HepG2 (cell line): Measurements from ENCODE around the gene IRF2. TPM values are rescaled to one million over a fixed set of nuclear protein-coding genes. Genes with fewer than 3 reads are reported as not detected.
A peak's percentile ranks its signal among the peaks of the same experiment; 100 is the strongest.

Source experiments
- DNMT3B ChIP-seq: conservative IDR thresholded peaks from 2 replicates; pipeline ENCODE4 v1.6.1; 2016; ENCODE audit warnings: missing biosample characterization, control low read depth
- EEA1 ChIP-seq: sonication (generic); formaldehyde crosslinking; IDR thresholded peaks from 2 replicates; pipeline ENCODE4 v1.5.1; 2020; ENCODE audit warnings: mild to moderate bottlenecking, missing genetic modification reagents, borderline replicate concordance
- GTF2F1 ChIP-seq: fragments of 150-350 bp; IDR thresholded peaks from 2 replicates; pipeline ENCODE4 v1.6.1; 2014; ENCODE audit warnings: low read length
- HNRNPH1 ChIP-seq: fragments of 200-400 bp; formaldehyde crosslinking; optimal IDR thresholded peaks from 2 replicates; pipeline ENCODE3; 2017; ENCODE audit warnings: mild to moderate bottlenecking, low read depth, low read length
- KDM2A ChIP-seq: sonication (generic); formaldehyde crosslinking; IDR thresholded peaks from 2 replicates; pipeline ENCODE4 v1.4.0; 2020; ENCODE audit warnings: low read depth, missing genetic modification reagents, borderline replicate concordance
- REPIN1 ChIP-seq: sonication (generic); formaldehyde crosslinking; IDR thresholded peaks from 2 replicates; pipeline ENCODE4 v1.8.0; 2022; ENCODE audit warnings: missing genetic modification reagents, low read depth, mild to moderate bottlenecking, borderline replicate concordance
- SATB2 ChIP-seq: sonication (generic); formaldehyde crosslinking; IDR thresholded peaks from 2 replicates; pipeline ENCODE4 v1.5.0; 2020; ENCODE audit warnings: missing genetic modification reagents
- SKI ChIP-seq: fragments of 450-650 bp; IDR thresholded peaks from one replicate; pipeline ENCODE4 v1.6.1; 2018; ENCODE audit warnings: mild to moderate bottlenecking; ENCODE audit not compliant: partially characterized antibody
- SMARCE1 ChIP-seq: fragments of 450-650 bp; IDR thresholded peaks from 2 replicates; pipeline ENCODE4 v1.6.1; 2017; ENCODE audit warnings: borderline replicate concordance
- TCF12 ChIP-seq, 2 experiments: fragments of 450-650 bp in 1 of 2; sonication (generic) in 1 of 2; formaldehyde crosslinking in 1 of 2; IDR thresholded peaks; 2 replicates each; pipeline versions ENCODE4 v1.6.1 to v1.8.0; 2017 to 2022; ENCODE audit warnings: antibody characterized with exemption in 1 of 2, mild to moderate bottlenecking in 1 of 2, missing genetic modification reagents in 1 of 2, moderate library complexity in 1 of 2
- ZEB1 ChIP-seq: IDR thresholded peaks from 2 replicates; pipeline ENCODE4 v1.6.1; 2012; ENCODE audit warnings: mild to moderate bottlenecking, low read depth, inconsistent platforms; ENCODE audit not compliant: insufficient replicate concordance
- ZFP1 ChIP-seq: IDR thresholded peaks from 2 replicates; pipeline ENCODE4 v1.6.1; 2016
- ZFP37 ChIP-seq: sonication (generic); formaldehyde crosslinking; IDR thresholded peaks from 2 replicates; pipeline ENCODE4 v1.4.0; 2020; ENCODE audit warnings: missing genetic modification reagents, borderline replicate concordance
- ZKSCAN8 ChIP-seq: IDR thresholded peaks from 2 replicates; pipeline ENCODE4 v1.6.1; 2016; ENCODE audit warnings: borderline replicate concordance, missing genetic modification reagents, missing compliant biosample characterization
- ZMYM3 ChIP-seq: sonication (generic); formaldehyde crosslinking; IDR thresholded peaks from 2 replicates; pipeline ENCODE4 v1.5.1; 2020; ENCODE audit warnings: mild to moderate bottlenecking, missing genetic modification reagents
- ZNF605 ChIP-seq: sonication (generic); formaldehyde crosslinking; IDR thresholded peaks from 2 replicates; pipeline ENCODE4 v1.8.0; 2022; ENCODE audit warnings: mild to moderate bottlenecking, missing genetic modification reagents
- ZNF713 ChIP-seq: sonication (generic); formaldehyde crosslinking; IDR thresholded peaks from 2 replicates; pipeline ENCODE4 v1.4.0; 2020; ENCODE audit warnings: mild to moderate bottlenecking, missing genetic modification reagents
- polyA plus RNA-seq, 8 experiments: library from polyadenylated mRNA; depleted of rRNA in 3 of 8; stranded (reverse) in 7 of 8; unstranded in 1 of 8; fragments of >200 nt; fragmentation: Illumina TruSeq in 4 of 8; extraction: Trizol in 4 of 8; gene quantifications; 2 replicates each; pipeline versions ENCODE4 v1.2.1 to v1.2.3, GENCODE V29; 2011 to 2016; ENCODE audit warnings: low read depth in 4 of 8, missing spikeins in 1 of 8, mixed read lengths in 1 of 8; ENCODE audit not compliant: insufficient read depth in 1 of 8
- total RNA-seq, 5 experiments: library from RNA; depleted of rRNA; stranded (reverse); fragments of >200 nt; fragmentation: Illumina TruSeq; extraction: Trizol; gene quantifications; 2 replicates each; pipeline ENCODE4 v1.2.3, GENCODE V29; 2016; ENCODE audit warnings: low read depth in 1 of 5
- TF ChIP-seq, protein P1 (sequence below): sonication (generic); IDR thresholded peaks from 2 replicates; pipeline ENCODE4 v1.6.1; 2016; ENCODE audit warnings: low read depth, borderline replicate concordance
- TF ChIP-seq, protein P2 (sequence below): sonication (generic); formaldehyde crosslinking; IDR thresholded peaks from 2 replicates; pipeline ENCODE4 v1.4.0; 2020; ENCODE audit warnings: mild to moderate bottlenecking, low read depth, missing genetic modification reagents
- TF ChIP-seq, protein P3 (sequence below): sonication (generic); formaldehyde crosslinking; IDR thresholded peaks from 2 replicates; pipeline ENCODE4 v1.5.0; 2020; ENCODE audit warnings: missing genetic modification reagents
- TF ChIP-seq, protein P4 (sequence below): sonication (generic); formaldehyde crosslinking; IDR thresholded peaks from 2 replicates; pipeline ENCODE4 v1.5.0; 2020; ENCODE audit warnings: missing genetic modification reagents
- TF ChIP-seq, protein P5 (sequence below): sonication (generic); formaldehyde crosslinking; IDR thresholded peaks from 2 replicates; pipeline ENCODE4 v1.4.0; 2020; ENCODE audit warnings: mild to moderate bottlenecking, missing genetic modification reagents
- TF ChIP-seq, protein P6 (sequence below), 2 experiments: fragments of 450-650 bp in 1 of 2; sonication (generic) in 1 of 2; formaldehyde crosslinking; IDR thresholded peaks; 2 replicates each; pipeline versions ENCODE4 v1.5.0 to v1.8.0; 2020 to 2022; ENCODE audit warnings: mild to moderate bottlenecking in 1 of 2, missing genetic modification reagents in 1 of 2
- TF ChIP-seq, protein P7 (sequence below): sonication (generic); formaldehyde crosslinking; IDR thresholded peaks from 2 replicates; pipeline ENCODE4 v1.4.0; 2020; ENCODE audit warnings: mild to moderate bottlenecking, missing genetic modification reagents

IRF2 gene
- total and polyA plus RNA-seq, 2 of the 13 experiments (the other 11 are each of a cell fraction or from before 2014, with no cell fraction given), result 15.5 to 28.8 TPM

DNA sequence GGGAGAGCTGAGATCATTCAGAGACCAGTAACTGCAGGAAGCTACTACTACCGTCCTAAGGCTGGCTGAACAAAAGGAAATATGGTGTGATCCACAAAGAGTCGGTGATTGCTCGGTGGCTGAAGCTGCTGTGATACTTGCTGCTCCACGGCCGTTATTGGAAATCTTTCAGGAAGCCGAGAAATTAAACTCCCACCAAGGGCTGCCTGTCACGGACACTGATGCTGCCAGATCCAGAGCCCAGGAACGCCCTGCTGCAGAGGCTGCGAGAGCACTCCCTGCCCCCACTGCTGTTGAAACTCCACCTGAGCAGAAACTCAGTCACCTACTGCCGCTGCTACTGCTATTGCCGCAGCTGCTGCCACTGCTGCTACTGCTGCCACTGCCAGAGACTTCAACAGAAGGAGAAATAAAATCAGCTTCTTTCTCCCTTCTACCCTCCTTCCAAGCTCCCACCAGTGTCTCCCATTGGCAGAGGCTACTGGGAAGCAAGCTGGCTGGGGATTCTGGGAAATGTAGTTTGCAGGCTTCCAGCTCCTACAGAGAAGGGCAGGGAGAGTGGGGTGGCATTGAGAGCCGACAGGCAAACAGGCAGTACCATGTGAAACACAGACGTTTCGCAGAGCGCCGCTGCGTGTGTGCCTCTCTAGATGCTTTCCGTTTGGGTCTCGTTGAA is 130.7 kb downstream of the IRF2 start (continued):
- TF ChIP-seq, protein P1, sequence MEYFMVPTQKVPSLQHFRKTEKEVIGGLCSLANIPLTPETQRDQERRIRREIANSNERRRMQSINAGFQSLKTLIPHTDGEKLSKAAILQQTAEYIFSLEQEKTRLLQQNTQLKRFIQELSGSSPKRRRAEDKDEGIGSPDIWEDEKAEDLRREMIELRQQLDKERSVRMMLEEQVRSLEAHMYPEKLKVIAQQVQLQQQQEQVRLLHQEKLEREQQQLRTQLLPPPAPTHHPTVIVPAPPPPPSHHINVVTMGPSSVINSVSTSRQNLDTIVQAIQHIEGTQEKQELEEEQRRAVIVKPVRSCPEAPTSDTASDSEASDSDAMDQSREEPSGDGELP, result peak; percentile 27; the same call in 1 of the 2 replicates
- no peak for TF ChIP-seq ZNF713 (CRISPR knock-in tag)
- TF ChIP-seq DNMT3B, result no peak
- TF ChIP-seq SMARCE1, result no peak
- no peak for TF ChIP-seq ZKSCAN8 (CRISPR knock-in tag)
- no peak for TF ChIP-seq SATB2
- no peak for TF ChIP-seq EEA1 (CRISPR knock-in tag)
- TF ChIP-seq ZFP1 (CRISPR knock-in tag), result no peak
- TF ChIP-seq, protein P2, sequence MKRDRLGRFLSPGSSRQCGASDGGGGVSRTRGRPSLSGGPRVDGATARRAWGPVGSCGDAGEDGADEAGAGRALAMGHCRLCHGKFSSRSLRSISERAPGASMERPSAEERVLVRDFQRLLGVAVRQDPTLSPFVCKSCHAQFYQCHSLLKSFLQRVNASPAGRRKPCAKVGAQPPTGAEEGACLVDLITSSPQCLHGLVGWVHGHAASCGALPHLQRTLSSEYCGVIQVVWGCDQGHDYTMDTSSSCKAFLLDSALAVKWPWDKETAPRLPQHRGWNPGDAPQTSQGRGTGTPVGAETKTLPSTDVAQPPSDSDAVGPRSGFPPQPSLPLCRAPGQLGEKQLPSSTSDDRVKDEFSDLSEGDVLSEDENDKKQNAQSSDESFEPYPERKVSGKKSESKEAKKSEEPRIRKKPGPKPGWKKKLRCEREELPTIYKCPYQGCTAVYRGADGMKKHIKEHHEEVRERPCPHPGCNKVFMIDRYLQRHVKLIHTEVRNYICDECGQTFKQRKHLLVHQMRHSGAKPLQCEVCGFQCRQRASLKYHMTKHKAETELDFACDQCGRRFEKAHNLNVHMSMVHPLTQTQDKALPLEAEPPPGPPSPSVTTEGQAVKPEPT (CRISPR knock-in tag), result no peak
- no peak for TF ChIP-seq SKI
- TF ChIP-seq ZNF605 (CRISPR knock-in tag), result peak; percentile 38; the same call in 1 of the 2 replicates
- TF ChIP-seq, protein P3, sequence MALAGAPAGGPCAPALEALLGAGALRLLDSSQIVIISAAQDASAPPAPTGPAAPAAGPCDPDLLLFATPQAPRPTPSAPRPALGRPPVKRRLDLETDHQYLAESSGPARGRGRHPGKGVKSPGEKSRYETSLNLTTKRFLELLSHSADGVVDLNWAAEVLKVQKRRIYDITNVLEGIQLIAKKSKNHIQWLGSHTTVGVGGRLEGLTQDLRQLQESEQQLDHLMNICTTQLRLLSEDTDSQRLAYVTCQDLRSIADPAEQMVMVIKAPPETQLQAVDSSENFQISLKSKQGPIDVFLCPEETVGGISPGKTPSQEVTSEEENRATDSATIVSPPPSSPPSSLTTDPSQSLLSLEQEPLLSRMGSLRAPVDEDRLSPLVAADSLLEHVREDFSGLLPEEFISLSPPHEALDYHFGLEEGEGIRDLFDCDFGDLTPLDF, result no peak
- no peak for TF ChIP-seq ZFP37 (CRISPR knock-in tag)
- TF ChIP-seq, protein P4, sequence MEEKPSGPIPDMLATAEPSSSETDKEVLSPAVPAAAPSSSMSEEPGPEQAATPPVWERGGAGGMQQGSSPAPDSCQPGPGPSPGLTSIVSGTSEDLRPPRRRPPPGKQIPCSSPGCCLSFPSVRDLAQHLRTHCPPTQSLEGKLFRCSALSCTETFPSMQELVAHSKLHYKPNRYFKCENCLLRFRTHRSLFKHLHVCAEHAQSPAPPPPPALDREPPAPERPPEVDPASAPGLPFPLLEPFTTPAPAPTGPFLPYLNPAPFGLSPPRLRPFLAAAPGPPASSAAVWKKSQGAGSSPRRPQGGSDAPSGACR, result no peak
- no peak for TF ChIP-seq KDM2A (CRISPR knock-in tag)
- TF ChIP-seq ZEB1, result no peak
- TF ChIP-seq, protein P5, sequence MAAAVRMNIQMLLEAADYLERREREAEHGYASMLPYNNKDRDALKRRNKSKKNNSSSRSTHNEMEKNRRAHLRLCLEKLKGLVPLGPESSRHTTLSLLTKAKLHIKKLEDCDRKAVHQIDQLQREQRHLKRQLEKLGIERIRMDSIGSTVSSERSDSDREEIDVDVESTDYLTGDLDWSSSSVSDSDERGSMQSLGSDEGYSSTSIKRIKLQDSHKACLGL (CRISPR knock-in tag), result no peak
- TF ChIP-seq, protein P6, sequence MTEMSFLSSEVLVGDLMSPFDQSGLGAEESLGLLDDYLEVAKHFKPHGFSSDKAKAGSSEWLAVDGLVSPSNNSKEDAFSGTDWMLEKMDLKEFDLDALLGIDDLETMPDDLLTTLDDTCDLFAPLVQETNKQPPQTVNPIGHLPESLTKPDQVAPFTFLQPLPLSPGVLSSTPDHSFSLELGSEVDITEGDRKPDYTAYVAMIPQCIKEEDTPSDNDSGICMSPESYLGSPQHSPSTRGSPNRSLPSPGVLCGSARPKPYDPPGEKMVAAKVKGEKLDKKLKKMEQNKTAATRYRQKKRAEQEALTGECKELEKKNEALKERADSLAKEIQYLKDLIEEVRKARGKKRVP (CRISPR knock-in tag; IDR thresholded peaks at IDR 0.05), result no peak
- TF ChIP-seq HNRNPH1, result no peak
- TF ChIP-seq TCF12 (IDR thresholded peaks at IDR 0.05), result no peak
- no peak for TF ChIP-seq TCF12 (CRISPR knock-in tag; IDR thresholded peaks at IDR 0.05)
- 0 out of 2 replicates have a peak, but pooled peaks have one; percentile 56 for TF ChIP-seq REPIN1 (CRISPR knock-in tag)
- TF ChIP-seq, protein P7, sequence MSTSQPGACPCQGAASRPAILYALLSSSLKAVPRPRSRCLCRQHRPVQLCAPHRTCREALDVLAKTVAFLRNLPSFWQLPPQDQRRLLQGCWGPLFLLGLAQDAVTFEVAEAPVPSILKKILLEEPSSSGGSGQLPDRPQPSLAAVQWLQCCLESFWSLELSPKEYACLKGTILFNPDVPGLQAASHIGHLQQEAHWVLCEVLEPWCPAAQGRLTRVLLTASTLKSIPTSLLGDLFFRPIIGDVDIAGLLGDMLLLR (CRISPR knock-in tag), result peak; percentile 27; the same call in 1 of the 2 replicates
- no peak for TF ChIP-seq ZMYM3
- no peak for TF ChIP-seq GTF2F1
